SK-MEL-5 (cell line): ENCODE results near the gene EVPL. TPM values are rescaled to one million over a fixed set of nuclear protein-coding genes. Genes with fewer than 3 reads are reported as not detected.
"Not testable (repeated sequence)": the region's sequence is repeated elsewhere in the genome, so short reads cannot be mapped to it uniquely, and the experiment has no call there.

Experiments used
- DNase-seq: peaks from one replicate; pipeline ENCODE4 v3.0.0-alpha.2; 2016; ENCODE audit warnings: low read depth, low spot score
- in situ Hi-C: cut with HindIII; loops from 2 replicates; pipeline ENCODE4 v1.10.0; 2016; ENCODE audit warnings: low sequenced_read_pairs, high pct_unique_total_duplicates, low pct_unique_long_range_greater_than_20kb
- total RNA-seq: library from RNA; depleted of rRNA; stranded (reverse); fragments of >200 nt; shearing (Covaris generic); gene quantifications from 2 replicates; pipeline ENCODE4 v1.2.3, GENCODE V29; 2014

Gene EVPL
- total RNA-seq, 1 experiment from 2014 or later = 0.08 TPM

DNA sequence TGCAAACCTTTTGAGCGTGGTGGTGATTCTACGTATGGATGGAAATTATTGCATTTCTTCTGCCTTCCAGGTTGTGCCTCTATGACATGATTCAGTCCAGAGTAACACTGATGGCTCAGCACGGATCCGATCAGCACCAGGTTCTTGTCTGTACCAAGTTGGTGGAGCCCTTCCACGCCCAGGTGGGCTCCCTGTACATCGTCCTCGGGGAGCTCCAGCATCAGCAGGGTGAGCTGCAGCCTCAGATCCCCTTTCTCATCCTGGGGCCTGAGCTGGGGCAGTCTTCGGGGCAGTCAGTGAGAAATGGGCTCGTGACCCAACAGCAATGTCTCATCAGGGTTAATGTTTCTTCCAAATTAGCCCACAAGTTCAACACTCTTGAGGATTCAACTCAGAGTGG is 35.7 kb downstream of the EVPL start:
- no peak for DNase-seq
- in situ Hi-C loops = no loop called here

DNA sequence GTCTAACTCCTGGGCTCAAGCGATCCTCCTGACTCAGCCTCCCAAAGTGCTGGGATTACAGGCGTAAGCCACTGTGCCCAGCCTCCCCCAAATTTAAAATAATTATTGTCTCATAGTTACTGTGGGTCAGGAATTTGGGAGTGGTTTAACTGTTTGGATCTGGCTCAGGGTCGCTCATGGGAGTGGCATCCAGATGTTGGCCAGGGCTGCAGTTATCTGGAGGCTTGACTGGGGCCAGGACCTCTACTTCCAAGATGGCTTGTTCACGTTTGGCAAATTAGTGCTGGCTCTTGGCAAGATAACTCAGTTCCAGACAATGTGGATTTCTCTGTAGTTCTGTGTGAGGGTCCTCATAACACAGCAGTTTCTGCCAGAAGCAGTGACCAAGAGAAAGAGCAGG is 40.1 kb downstream of the EVPL start:
- in situ Hi-C loops = no loop called here
- no peak for DNase-seq

DNA sequence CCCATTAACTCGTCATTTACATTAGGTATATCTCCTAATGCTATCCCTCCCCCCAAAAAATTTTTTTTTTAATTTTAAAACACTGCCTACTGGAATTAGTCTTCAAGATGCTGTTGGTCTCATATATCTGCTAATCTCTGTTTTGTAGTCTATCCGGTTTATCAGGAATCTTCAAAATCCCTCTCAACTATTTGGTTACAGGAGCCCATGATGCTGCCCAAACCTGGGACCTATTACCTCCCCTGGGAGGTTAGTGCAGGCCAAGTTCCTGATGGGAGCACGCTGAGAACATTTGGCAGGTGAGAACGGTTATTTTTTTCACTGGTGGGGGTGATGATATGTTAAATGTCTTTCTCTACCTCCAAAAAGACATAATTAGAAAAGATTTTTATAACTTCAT is 41.1 kb downstream of the EVPL start:
- DNase-seq = no peak
- in situ Hi-C loops = no loop called here

DNA sequence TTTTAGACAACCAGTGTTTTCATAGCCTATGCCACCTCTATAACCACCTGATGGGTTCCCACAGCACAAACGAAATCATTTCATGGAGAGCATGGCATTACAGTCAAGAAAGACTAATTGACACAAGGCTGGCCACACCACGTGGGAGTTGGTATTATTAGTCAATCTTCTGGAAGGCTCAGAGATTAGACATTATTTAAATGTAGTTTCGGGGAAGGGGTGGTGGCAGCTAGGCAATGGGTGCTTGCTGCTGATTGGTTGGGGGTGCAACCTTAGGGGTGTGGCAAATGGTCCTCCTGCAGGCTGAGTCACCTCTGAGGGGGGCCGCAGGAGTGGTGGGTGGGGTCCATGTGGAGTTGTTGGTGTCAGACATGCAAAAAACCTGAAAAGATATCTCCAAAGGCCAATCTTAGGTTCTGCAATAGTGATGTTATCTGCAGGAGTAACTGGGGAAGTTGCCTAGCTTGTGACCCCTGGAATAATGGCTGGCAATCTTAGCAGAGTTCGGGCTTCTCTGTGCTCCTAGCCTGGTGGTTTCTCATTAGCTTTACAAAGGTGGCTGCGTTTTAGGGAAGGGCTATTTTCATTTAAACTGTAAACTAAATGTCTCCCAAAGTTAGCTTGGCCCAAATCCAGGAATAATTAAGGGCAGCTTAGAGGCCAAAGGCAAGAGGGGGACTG is 43.5 kb downstream of the EVPL start:
- DNase-seq = no peak
- in situ Hi-C loops = no loop called here

DNA sequence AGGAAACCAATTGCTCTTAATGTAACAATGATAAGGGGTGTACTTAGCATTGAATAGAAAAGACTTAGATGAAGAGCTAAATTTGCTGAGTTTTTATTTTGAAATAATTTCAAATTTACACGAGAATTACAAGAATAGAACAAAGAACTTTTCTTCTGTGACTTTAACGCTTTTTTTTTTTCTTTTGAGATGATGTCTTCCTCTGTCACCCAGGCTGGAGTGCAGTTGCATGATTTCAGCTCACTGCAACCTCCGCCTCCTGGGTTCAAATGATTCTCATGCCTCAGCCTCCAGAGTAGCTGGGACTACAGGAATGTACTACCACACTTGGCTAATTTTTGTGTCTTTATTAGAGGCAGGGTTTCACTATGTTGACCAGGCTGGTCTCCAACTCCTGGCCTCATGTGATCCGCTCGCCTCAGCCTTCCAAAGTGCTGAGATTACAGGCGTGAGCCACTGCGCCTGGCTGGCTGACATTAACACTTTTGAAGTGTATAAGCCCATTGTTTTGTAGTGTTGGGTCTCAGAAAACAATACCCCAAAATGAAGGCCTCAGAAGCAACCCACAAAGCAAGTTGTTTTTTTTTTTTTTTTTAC is 46.0 kb downstream of the EVPL start:
- in situ Hi-C loops = no loop called here
- no peak for DNase-seq

DNA sequence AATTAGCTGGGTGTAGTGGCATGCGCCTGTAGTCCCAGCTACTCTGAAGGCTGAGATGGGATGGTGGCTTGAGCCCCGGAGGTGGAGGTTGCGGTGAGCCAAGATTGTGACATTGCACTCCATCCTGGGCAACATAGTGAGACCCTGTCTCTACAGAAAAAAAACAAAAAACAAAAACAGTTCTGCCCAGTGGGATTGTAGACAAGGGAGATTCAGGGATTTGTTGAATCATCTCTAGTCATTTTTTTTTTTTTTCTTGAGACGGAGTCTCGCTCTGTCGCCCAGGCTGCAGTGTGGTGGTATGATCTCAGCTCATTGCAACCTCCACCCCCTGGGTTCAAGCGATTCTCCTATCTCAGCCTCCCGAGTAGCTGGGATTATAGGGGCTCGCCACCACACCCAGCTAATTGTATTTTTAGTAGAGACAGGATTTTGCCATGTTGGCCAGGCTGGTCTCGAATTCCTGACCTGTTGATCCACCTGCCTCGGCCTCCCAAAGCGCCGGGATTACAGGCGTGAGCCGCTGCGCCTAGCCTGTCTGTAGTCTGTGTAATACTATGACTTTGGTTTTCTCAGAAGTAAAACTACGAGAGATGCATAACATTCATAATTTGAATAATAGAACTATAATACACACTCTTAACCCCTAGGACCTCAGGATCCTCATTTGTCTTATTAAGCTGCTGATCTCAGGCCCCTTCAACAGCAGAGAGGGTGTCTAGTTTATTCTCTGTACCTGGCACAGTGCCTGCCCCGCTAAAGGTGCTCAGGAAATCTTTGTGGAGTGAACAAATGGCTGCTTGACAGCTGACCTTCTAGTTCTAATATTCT is 46.7 kb downstream of the EVPL start:
- no peak for DNase-seq
- in situ Hi-C loops = no loop called here

DNA sequence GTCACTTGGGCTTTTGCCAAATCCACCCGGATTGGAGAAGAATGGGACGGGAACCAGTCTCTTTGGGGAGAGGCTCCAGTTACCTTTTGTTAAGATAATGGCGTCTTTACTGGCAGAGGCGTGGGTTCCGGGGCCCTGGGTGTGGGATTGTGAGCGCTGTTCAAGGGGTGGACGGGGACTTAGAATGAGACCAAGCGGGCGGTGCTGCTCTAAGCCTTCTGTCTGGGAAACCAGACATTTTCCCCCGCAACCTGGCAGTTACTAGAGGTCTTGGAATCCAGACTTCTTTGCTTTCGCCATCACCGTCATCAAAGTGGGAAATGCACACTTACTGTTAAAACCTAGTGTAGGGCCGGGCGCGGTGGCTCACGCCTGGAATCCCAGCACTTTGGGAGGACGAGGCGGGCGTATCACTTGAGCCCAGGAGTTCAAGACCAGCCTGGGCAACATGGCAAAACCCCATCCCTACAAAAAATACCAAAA is 47.4 kb downstream of the EVPL start:
- in situ Hi-C loops = no loop called here

DNA sequence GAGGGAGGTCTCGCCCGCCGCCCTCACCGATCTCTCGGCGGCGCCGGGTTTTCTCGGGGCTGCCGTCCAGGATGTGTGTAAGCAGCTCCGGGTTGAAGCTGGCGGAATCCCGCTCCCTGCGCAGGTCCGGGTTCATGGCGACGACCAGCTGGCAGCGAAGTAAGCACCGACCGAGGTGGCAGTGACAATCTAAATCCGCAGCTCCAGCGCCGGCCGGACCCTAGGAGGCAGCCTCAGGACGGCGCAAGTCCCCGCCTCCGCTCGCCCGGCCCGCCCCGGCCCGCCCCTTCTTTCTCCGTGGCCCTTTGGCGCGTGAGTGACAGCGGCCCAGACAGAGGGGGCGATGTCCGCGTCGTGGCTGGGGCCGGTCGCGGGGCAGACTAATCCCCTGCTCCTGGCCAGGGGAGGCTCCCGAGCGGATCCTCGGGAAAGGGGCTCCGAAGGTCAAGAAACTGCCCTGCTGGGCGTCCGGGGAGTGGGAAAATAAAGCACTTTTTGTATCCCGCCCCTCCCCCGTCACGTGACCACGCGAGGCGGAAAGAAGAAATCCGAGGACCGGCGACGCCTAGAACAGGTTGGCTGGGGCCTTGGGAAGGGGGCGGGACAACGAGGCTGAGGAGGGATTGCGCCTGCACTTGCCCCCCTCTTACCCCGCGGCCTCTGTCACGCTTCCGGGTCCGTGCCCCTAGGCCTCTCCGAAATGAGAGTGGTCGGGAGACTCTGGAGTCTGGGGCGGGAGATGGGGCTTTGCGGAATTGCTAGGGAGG is 48.0 kb downstream of the EVPL start, which contains the start of the genes ACOX1 and TEN1:
Gene ACOX1, minus strand, starts transcription at position 229 of the 767 bp plus-strand sequence. Its CDS starts 93 bp downstream, at position 136.
Gene TEN1, plus strand, starts transcription at position 303 of the 767 bp plus-strand sequence. CDS start 6,953 bp downstream, outside the sequence.
- in situ Hi-C loops = no loop called here
- peak; percentile 100 for DNase-seq

More for the DNA sequence above, 47.4 kb downstream of the EVPL start:
- no peak for DNase-seq

DNA sequence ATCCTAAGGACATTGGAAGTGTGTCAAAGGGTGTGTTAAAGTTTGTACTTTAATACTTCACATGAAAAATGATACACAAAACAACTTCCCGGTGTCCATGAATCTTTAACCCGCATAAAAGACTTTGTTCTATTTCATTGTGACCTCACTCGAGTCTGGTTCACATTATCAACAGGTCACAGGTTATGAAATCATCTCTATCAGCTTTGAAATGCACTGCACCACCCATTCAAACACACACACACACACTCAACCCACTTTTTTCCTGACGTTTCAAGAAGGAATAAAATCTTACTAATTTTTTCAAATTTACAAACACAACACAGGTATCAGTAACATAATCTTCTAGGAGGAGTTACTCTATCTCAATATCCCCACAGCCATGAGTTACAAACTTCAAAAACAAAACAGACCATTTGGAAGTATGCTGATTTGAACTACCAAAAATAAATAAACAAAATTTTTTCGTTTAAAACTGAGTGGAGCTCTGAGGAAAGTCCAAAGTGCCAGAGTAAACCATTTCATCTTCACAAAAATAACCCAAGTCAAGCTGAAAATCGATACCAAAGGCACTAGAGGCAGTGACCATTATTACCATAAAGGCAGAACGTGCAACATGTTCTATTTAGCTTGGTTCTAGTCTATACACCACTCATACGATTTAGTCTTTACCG is 50.8 kb downstream of the EVPL start:
- DNase-seq = no peak
- in situ Hi-C loops = no loop called here

DNA sequence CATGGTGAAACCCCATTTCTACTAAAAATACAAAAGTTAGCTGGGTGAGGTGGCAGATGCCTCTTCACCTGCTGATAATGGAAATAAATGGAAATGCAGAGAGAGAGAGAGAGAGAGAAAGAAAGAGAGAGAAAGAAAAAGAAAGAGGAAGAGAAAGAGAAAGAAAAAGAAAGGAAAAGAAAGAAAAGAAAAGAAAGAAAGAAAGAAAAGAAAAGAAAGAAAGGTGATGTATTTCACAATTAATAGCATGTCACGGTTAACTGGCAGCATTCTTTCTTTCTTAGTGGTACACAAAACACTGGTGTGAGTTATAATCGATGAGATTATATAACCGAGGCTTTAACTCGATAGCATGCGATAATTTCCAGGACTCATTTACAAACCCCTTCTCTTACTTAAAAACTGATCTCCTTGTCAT is 51.3 kb downstream of the EVPL start:
- DNase-seq = no peak
- in situ Hi-C loops = no loop called here

DNA sequence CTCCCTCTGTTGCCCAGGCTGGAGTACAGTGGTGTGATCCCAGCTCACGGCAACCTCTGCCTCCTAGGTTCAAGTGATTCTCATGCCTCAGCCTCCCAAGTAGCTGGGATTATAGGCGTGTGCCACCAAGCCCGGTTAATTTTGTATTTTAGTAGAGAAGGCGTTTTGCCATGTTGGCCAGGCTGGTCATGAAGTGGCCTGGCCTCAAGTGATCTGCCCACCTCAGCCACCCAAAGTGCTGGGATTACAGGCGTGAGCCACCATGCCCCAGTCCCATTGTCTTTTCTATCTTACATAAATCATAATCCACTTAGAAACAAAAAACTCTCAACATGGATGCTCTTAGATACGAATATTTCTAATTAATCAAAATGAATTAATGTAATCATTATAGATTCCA is 51.9 kb downstream of the EVPL start:
- in situ Hi-C loops, DNase-seq: not testable (repeated sequence)

DNA sequence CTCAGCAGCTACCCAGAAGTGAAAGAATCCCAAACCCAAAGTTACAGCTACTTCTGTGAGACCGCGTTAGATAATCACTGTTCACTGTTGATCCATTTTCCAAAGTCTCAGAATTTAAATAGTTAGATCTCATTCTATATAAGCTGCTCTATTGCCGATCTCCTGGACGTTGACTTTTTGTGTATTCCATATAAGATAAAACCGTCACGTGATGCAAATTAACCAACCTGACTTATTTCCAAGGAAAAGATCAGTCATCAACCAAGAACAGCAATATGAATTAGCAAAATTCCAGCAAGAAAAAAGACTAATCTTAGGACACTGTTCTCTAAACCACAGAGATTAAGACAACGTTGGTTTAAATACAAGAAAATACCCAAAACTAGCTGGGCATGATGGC is 56.5 kb downstream of the EVPL start:
- DNase-seq = no peak
- in situ Hi-C loops = no loop called here

DNA sequence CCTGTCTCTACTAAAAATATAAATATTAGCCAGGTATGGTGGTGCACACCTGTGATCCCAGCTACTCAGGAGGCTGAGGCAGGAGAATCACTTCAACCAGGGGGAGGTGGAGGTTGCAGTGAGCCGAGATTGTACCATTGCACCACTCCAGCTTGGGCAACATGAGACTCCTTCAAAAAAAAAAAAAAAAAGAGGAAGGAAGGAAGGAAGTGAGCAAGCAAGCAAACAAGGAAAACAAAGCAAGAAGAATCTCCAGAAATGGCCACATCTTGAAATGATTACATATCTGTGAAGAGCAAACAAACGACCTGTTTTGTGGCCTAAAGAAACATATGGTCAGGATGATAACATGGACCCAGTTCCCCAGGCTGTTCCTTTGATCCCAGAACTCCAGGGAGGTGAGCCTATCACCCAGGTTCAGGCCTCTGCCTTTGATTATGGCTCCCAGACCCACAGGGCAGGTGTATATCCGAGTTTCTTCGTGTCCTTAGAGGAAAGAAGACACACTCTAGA is 57.0 kb downstream of the EVPL start:
- no peak for DNase-seq
- in situ Hi-C loops = no loop called here

DNA sequence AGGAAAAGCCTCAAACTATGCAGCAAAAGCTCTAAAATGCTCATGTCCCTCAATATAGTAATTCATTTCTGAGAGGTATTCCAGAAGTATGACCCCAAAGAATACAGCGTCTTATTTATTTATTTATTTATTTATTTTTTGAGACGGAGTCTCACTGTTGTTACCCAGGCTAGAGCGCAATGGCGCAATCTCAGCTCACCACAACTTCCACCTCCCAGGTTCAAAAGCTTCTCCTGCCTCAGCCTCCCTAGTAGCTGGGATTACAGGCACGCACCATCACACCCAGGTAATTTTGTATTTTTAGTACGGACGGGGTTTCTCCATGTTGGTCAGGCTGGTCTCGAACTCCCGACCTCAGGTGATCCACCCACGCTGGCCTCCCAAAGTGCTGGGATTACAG is 58.1 kb downstream of the EVPL start:
- DNase-seq, in situ Hi-C loops: not testable (repeated sequence)

DNA sequence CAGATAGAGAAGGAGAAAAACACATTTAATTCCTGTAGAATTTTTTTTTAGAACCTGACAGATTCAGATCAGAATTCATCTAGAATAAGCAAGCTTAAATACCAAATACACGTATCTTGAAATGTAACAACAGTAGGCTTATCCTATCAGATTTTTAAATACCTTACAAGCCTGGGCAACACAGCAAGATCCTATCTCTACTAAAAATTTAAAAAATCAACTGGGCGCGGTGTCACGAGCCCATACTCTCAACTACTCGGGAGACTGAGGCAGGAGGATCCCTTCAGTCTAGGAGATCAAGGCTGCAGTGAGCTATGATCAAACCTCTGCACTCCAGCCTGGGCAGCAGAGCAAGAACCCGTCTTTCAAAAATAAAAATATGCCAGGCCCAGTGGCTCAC is 61.6 kb downstream of the EVPL start:
- DNase-seq = no peak
- in situ Hi-C loops = no loop called here

DNA sequence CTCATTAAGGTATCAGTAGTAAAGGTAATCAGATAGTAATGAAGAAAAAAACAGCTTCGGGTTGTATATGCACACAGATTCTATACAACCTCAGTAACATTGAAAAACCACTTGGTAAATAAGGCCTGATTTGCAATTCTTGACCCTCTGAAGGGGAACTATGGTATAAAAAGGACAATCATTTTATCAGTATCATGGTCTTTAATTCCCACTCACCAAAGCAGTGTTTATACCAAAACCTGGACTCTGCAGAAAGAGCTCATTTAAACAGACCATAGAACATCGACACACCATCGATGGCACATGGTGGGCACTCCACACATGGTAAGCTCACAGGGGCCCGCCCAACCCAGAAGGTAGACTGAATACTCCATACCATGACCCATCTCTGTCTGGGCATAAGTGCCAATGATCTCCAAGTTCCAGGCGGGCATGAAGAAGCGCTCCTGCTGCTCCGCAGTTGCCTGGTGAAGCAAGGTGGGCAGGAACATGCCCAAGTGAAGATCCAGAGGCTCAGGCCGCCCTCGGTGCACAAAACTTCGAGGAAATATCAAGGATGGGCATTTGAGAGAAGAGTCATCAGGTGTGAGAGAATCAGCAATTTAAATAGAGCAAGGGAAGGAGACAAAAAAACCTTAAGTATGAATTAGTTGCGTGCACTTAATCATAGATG is 67.1 kb downstream of the EVPL start:
- DNase-seq = no peak
- in situ Hi-C loops = no loop called here
